ENCODE results near the gene BRPF3. TPM values are rescaled to one million over a fixed set of nuclear protein-coding genes. Genes with fewer than 3 reads are reported as not detected.

Gene BRPF3
- total and polyA plus RNA-seq, 2 of the 13 experiments (the other 11 are each of a cell fraction or from before 2014, with no cell fraction given): 12.3 to 22.9 TPM

DNA sequence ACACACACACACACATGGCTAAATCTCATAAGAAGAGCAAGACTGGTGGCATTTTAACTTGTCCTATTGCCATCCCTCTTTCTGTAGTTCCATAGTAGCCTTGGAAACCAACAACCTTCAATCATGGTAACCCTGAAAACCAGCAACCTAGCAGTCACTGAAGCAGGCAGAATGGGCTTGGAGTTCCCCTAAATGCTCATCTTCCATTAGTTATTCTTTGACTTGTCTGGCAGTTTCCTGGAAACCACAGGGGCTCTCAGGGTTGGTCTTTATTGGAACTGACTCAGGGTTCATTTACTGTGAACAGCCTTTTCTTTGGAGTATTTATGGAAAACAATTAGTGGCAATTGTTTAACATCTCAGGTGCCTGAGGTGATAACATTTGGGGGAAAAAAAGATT lies 19.4 kb upstream of the BRPF3 start:
- TF ChIP-seq, protein P1, sequence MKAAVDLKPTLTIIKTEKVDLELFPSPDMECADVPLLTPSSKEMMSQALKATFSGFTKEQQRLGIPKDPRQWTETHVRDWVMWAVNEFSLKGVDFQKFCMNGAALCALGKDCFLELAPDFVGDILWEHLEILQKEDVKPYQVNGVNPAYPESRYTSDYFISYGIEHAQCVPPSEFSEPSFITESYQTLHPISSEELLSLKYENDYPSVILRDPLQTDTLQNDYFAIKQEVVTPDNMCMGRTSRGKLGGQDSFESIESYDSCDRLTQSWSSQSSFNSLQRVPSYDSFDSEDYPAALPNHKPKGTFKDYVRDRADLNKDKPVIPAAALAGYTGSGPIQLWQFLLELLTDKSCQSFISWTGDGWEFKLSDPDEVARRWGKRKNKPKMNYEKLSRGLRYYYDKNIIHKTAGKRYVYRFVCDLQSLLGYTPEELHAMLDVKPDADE (CRISPR knock-in tag; IDR thresholded peaks at IDR 0.05): no peak
- TF ChIP-seq ZBTB21 (CRISPR knock-in tag; IDR thresholded peaks at IDR 0.05): no peak
- no peak for TF ChIP-seq NFIC (IDR thresholded peaks at IDR 0.05; ENCODE audit: low read length)
- TF ChIP-seq ZSCAN29 (CRISPR knock-in tag; conservative IDR thresholded peaks at IDR 0.05): no peak
- no peak for TF ChIP-seq ZNF343 (CRISPR knock-in tag; IDR thresholded peaks at IDR 0.05)
- TF ChIP-seq, protein P2, sequence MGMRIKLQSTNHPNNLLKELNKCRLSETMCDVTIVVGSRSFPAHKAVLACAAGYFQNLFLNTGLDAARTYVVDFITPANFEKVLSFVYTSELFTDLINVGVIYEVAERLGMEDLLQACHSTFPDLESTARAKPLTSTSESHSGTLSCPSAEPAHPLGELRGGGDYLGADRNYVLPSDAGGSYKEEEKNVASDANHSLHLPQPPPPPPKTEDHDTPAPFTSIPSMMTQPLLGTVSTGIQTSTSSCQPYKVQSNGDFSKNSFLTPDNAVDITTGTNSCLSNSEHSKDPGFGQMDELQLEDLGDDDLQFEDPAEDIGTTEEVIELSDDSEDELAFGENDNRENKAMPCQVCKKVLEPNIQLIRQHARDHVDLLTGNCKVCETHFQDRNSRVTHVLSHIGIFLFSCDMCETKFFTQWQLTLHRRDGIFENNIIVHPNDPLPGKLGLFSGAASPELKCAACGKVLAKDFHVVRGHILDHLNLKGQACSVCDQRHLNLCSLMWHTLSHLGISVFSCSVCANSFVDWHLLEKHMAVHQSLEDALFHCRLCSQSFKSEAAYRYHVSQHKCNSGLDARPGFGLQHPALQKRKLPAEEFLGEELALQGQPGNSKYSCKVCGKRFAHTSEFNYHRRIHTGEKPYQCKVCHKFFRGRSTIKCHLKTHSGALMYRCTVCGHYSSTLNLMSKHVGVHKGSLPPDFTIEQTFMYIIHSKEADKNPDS (CRISPR knock-in tag; IDR thresholded peaks at IDR 0.05): no peak
- TF ChIP-seq CBX2 (IDR thresholded peaks at IDR 0.05; ENCODE audit: low read depth, low read length): no peak
- no peak for TF ChIP-seq CBX2 (CRISPR knock-in tag; IDR thresholded peaks at IDR 0.05; ENCODE audit: low read depth)
- TF ChIP-seq KMT2B (CRISPR knock-in tag; IDR thresholded peaks at IDR 0.05): no peak
- TF ChIP-seq, protein P3, sequence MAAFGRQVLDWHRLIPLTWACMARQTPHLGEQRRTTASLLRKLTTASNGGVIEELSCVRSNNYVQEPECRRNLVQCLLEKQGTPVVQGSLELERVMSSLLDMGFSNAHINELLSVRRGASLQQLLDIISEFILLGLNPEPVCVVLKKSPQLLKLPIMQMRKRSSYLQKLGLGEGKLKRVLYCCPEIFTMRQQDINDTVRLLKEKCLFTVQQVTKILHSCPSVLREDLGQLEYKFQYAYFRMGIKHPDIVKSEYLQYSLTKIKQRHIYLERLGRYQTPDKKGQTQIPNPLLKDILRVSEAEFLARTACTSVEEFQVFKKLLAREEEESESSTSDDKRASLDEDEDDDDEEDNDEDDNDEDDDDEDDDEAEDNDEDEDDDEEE (CRISPR knock-in tag; IDR thresholded peaks at IDR 0.05): no peak
- no peak for TF ChIP-seq ZNF792 (CRISPR knock-in tag; IDR thresholded peaks at IDR 0.05)
- no peak for TF ChIP-seq HDAC1 (CRISPR knock-in tag; IDR thresholded peaks at IDR 0.05)
- in situ Hi-C loops (cut with HindIII; ENCODE audit: extremely low pct_ligation_motif_present, low pct_unique_long_range_greater_than_20kb): no loop called here
- H3K27ac ChIP-seq (ENCODE audit: extremely low read length, insufficient read depth, low read length): no peak overlapping the region
- no peaks in the 10 kb centered on the region for H3K36me3 ChIP-seq (replicated peaks in 1 of 2; ENCODE audit: control insufficient read depth in 1 of 2, insufficient read depth in 2 of 2, low read length in 2 of 2)
- ChIA-PET CTCF (ENCODE audit: low intra/inter-chr PET ratio, low total read pairs) (no interaction called here), POLR2A (no interaction called here)
- ATAC-seq (no peak), FAIRE-seq (no peak), DNase-seq (ENCODE audit: low spot score) (no peak)
- H3K27me3 ChIP-seq (ENCODE audit: control insufficient read depth in 1 of 2, insufficient read depth in 2 of 2, low read length in 2 of 2): no peaks in the 10 kb centered on the region
- H2AFZ ChIP-seq (ENCODE audit: low read length): no peak overlapping the region
- no peak overlapping the region for H3K9ac ChIP-seq (ENCODE audit: insufficient read depth, low read depth, low read length)
- H3K79me2 ChIP-seq (ENCODE audit: insufficient read depth, low read length): no peaks in the 10 kb centered on the region
- no peak overlapping the region for H3K4me2 ChIP-seq (ENCODE audit: low read depth, low read length)
- H3K9me3 ChIP-seq (ENCODE audit: low read length): peaks cover 21% of the 10 kb centered on the region; the same call in 1 of the 2 replicates
- H3K4me3 ChIP-seq (replicated peaks in 1 of 3; ENCODE audit: insufficient read depth in 1 of 3, low read depth in 2 of 3, low read length in 3 of 3): no peak overlapping the region
- H3K4me1 ChIP-seq (ENCODE audit: insufficient read depth, low read length): peaks cover 7% of the 10 kb centered on the region; the same call in 1 of the 2 replicates
- H4K20me1 ChIP-seq (ENCODE audit: insufficient read depth, low read length): no peaks in the 10 kb centered on the region
- intact Hi-C loops (cut with micrococcal nuclease; ENCODE audit: unreplicated experiment): no loop called here
- BruUV-seq (replicated peaks): no TSS peak

Measured in HepG2 (cell line).